SK-N-DZ (cell line): ENCODE data around the gene CTSW.
A peak's percentile ranks its signal among the peaks of the same experiment; 100 is the strongest.

Experiments used
- DNase-seq: peaks from one replicate; pipeline ENCODE4 v3.0.0-alpha.2; 2015; ENCODE audit warnings: low spot score

The CTSW gene

DNA sequence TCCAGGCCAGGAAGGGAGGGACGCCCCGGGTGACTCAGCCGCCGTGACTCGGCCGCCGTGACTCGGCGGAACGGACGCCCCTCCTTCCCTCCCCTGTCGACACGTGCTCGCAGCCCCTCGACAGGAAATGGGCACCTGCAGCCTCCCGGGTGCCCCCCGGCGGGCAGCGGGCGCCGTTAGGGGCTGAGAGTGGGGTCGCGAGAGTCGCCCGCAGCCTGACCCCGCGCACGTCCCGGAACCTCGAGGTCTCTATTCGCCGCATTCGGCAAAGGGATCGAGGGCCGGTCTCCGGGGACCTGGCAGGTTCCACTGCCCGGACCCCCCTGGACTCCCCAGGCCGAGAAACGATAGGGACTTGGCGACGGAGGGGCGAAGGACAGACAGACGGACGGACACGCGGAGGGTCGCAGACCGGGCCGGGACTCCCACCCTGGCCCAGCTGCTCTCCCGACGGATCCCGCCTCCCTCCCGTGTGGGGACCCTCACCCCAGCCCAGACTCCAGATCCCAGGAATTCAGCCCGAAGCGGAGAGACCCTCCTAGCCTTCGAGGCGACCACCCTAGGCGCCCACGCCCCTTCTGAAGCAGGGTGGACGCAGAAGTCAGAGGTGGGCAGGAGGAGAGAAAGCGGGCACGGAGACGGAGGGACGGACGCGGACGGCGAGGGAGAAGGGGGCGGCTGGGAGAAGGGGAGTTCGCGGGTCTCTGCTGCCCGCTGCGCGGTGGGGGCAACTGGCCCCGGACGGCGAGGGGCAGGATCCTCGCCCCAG lies 19.9 kb downstream of the CTSW start:
- DNase-seq, result no peak

DNA sequence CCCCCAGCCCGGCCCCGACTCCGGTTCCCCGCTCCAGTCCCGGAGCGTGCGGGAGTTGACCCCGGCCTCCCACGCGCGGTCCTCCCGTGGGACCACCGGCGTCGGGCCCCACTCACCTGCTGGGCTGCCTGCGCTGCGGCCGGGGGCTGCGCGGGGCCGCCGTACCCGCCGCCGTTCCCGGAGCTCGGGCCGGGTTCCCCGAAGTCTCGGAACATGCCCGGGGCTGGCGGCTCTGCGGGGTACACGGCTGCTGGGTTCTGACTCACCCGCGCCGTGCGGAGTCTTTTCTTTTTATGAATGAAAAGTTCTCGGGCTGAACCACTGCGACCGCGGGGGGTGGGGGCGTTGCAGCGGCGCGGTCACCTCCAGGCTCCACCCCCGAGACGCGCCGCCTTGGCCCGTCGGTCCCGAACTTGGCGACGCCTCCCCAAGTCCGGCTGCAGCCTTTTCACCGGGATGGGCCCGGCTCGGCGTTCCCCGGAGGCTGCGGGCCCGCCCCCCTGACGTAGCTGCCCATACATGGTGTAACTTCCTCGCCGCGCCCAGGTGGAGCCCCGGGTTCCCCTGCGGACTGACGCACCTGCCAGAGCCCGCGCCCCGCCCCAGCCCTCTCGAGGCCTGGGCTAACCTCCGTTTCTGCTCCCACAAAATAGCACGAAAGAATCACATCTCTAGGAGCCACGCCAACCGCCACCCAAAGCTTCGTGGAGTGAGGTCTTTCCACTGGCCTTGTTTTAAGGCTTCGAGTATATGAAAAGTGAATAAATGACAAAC lies 20.7 kb downstream of the CTSW start, which contains the start of gene FOSL1:
FOSL1 (minus strand) TSS at position 264 of the 774 bp plus-strand sequence; CDS start at position 215, 49 bp downstream.
- DNase-seq, result no peak

DNA sequence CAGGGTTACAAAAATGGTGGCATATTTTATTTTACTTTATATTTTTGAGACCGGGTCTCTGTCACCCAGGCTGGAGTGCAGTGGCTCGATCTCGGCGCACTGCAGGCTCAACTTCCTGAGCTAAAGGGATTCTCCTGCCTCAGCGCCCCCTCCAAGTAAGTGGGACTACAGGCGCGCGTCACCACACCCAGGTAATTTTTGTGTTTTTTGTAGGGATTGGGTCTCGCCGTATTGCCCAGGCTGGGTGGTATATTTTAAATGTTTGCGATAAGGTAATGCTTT lies 21.2 kb downstream of the CTSW start:
- DNase-seq, result no peak

DNA sequence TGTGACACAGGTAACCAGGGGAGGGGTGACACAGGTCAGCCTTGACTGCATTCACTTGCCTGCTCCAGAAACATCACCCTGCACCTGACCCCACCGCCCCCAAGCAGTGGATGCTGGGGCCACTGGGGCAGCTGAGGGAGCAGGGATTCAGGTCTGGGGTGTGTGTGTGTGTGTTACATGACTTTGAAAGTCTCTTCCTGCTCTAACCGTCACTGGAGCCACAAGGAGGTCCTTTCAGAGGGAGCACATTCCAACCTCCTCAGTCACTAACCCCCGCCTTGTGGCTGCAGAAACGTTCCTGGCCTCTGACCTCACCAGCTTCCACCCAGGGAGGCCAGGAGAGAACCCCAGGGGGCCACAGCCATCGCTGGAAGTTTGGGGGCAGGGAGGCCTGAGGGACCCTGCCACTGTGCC lies 23.4 kb downstream of the CTSW start:
- DNase-seq, result no peak

DNA sequence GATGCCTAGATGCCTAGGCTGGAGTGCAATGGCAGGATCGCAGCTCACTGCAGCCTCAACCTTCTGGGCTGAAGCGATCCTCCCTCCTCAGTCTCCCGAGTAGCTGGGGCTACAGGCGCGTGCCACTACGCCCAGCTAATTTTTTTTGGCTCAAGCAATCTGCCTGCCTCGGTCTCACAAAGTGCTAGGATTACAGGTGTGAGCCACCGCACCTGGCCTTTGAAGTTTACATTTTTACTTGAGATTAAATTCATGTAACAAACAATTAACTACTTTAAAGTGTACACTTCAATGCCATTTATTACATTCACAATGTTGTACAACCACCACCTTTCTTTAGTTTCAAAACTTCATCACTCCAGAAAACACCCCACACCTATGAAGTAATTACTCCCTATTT lies 24.1 kb downstream of the CTSW start:
- DNase-seq, result no peak

DNA sequence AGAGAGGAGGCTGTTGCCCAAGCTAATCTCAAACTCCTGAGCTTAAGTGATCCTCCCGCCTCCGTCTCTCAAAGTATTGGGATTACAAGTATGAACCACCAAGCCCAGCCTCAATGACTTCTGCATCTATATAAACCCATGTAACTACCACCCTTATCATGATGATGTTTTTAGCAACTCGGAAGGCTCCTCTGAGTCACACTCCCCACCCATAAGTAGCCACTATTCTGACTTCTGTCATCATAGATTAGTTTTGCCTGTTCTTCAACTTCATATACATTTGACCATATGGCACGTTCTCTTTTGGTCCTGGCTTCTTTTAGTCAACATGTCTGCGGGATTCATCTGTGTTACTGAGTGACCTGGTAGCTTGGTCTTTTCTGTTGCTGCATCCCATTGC lies 27.0 kb downstream of the CTSW start:
- DNase-seq, result no peak

DNA sequence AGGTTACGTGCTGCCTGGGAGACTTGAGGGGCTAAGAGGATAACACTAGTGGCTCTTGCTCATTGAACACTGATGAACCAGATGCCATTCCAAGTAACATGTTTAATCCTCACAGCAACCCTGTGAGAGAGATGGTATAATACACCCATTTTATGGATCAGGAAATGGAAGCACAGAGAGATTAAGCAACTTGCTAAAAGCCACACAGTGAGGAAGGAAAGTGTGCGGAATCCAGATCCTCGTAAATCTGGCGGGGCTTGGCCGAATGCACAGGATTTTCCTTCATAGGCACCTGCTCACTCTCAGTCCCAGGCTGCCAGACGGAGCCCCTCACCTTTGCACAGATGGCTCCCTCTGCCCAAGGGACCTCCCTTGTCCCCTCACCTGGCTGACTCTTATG lies 28.2 kb downstream of the CTSW start:
- no peak for DNase-seq

DNA sequence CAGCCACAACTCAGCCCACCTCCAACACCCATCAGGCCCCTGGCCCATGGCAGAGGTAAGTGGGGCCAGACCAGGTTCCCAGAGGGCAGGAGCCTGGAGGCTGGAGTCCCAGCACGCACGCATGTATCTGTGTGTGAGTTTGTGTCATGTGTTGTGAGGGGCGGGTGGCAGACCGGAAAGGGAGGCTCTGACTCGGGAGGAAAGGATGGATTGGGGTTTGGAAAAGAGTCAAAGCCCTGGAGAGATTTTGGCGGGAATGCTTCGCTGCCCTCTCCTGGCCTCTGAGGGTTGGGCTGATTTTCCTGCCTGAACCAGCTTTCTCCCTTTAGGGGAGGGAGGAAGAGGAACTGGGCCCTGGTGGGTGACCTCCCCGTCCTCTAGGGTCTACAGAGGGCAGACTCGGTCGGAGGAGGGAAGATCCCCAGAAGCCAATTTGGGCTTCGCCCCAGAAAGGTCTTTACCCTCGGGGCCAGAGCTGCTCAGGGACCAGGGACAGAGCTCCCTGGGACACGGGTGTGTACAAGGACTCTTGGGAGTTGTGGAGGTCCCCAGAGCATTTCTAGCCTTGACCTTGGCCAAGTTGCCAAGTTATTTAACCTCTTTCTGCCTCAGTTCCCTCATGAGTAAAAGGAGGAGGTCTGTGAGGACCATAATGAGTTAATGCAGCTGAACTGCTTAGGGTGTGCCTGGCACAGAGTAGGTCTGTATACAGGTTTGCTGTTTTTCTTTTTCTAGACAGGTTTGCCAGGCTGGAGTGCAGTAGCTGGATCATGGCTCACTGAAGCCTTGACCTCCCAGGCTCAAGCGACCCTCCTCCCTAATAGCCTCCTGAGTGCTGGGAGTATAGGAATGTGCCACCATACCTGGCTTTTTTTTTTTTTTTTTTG lies 32.3 kb downstream of the CTSW start:
- DNase-seq, result peak; percentile 52

DNA sequence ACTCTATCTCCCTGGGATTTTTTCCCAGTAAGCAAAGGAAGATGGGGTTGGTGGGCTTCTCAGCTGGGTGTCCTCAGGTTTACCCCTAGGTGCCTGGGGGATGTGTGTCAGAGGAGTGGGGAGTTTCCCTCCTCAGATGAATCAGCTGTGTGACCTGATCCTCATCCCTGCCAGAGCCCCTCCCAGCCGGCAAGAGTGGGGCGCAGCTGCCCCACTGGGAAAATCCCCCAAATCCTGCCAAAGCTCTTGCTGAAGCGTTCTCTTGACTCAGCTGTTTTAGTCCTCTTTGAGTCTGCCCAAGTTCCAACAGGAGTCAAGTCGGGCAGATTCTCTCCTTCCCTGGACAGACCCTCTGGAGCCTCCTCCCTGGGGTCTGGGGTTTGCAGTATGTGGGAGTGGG lies 33.2 kb downstream of the CTSW start:
- no peak for DNase-seq

DNA sequence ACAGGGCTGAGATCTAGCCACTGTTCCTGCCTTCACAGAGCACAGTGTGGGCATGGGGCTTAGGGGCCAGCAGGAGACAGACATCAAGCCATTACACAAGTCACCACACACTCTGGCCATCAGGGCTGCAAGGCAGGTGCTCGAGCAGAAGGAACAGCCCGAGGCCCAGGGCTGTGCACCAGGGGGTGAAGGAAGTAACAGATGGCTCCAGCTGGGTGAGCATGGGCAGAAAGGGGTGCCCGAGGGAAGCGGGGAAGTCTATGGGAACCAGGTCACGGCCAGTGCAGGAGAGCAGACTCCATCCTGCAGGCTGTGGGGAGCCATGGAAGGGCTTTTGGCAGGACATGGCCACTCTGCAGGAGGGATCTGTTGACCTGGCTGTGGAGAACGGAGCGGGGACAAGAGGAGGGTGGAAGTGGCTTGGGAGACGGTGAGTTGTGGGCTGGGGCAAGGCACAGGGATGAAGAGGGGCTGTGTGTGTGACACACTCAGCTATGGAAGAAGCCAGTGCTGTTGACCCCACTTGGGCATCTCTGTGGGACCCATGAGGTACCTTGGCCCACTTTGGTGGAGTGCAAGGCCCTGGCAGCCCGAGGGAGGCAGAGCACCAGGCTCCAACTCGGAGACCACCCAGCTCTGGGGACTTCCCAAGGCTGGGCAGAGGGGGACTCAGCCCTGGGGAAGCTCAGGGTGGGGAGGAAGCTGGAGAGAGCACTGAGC lies 35.6 kb downstream of the CTSW start:
- no peak for DNase-seq

DNA sequence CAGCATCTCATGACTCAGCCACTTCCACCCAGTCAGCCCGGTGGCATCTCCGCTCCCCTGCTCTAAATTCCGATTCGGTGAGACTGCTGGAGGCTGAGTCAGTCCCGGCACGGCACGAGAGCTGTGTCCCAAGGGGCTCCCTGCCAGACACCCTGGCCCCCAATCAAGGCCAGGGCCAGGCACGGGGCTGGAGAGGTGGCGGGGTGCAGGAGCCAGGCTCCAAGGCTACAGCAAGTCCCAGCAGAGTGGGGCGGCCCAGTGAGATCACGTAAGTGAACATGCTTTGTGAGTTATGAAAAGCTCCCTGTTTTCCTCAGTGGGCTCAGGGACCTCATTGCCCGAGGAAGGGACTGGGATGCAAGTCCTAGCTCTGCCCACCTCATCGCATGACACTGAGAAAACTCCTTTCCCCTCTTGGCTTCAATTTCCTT lies 36.2 kb downstream of the CTSW start:
- DNase-seq, result no peak

DNA sequence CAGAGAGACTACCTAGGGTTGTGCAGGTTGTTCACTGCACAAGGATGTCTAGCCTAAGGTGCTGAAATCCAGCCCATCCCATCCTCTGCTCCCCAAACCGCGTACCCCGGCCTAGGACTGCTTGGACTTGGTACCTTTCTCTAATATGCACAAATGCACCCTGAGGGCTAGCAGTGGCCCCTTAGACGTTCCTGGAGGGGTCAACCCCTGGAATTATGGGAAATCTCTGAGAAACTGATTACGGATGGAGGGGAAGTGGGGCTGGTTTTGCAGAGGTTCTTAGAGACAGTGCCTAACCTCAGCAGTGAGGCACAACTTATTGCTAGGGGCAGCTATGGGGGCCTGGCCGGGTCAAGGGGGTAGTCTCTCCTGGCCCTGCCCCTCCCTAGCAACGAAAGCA lies 36.8 kb downstream of the CTSW start:
- no peak for DNase-seq

DNA sequence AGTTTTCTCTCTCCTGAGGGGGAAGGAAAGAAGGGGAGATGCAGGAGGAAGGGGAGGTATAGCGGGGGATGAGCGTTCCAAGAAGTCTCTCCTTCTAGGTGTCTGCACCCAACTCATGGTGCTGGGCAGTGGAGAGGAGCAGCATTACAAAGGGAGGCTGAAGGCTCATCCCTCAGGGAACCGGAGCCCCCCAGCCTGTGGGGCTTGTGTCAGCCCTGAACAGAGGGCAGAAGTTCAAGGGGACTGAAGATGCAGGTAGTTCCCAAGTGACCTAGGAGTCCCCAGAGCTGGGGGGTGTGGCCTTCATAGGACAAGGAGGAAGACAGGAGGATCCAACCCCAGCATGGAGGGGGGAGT lies 37.4 kb downstream of the CTSW start:
- DNase-seq, result no peak

DNA sequence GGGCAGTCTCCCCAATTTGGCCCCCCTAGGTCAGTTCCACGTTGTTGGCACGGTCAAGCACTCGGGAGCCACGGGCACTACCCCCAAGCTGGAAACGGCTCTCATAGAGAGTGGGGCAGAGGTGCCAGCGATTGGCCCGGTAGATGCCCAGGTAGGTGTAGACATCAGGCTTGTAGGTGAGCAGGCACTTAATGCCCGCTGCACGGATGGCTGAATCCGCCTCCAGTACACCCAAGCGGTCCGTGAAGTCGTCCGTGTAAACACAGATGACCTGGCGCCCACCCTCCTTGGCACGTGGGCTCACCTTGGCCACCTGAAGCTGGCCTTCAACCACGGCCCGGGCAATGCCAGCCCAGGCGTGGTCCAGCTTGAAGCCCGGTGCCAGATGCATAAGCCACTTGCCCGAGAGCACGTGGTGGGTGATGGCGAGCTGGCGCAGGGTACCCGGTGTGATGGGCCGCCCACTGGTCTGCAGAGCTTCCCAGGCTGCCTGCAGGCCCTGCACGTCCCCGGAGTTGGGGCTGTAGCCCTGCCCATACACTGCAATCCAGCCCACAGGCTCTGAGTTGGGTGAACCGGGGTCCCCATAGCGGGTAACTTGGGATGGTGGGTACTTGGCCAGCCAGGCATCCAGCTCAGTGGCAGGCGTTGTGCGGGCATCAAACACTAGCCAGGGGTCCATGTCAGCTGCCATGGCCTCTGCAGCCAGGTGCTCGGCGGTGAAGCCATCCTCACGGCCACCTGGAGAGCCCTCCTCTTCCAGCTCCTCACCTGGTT lies 38.0 kb downstream of the CTSW start:
- DNase-seq, result no peak

DNA sequence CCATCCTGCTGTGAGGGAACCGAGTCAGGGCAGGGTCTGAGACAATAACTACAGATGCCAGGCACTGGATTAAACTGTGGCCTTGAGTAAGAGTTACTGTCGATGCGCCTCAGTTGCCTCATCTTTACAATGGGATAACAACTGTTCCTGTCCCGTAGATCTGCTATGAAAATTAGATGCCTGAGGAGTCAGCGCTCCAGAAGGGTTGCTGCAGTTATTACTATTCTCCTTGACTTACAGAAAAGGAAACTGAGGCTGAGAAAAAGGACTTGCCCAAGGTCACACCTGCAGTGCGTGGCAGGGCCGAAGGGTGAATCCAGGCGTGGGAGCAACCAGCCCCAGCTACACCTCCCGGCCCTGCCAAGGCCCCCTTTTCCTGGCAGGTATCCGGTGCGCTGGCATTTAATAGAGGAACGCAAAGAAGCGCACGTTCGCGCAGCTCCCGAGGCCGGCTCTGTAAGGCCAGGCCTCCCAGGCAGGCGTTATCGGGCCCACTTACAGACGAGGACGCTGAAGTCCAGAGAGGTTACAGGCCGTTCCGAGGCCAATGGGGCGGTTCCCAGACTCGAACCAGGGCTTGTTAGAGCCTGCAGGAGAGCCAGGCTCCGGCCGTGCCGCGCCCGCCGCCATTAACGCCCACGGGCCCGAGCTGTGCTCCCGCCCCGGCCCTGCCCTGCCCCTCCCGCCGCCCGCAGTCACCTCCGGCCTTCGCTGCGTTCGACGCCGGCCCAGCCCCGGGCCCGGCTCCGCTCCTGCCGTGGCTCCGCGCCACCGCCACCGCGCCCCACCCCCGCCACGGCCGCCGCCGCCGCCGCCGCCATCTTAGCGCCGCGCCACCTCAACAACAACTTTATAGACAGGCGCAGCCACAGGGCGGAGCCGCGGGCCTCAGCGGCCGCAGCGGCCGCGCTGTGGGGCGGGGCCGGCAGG lies 38.8 kb downstream of the CTSW start, which contains the start of gene C11orf68:
C11orf68 (minus strand) TSS at position 852 of the 930 bp plus-strand sequence; CDS start at position 821, 31 bp downstream.
- no peak for DNase-seq

DNA sequence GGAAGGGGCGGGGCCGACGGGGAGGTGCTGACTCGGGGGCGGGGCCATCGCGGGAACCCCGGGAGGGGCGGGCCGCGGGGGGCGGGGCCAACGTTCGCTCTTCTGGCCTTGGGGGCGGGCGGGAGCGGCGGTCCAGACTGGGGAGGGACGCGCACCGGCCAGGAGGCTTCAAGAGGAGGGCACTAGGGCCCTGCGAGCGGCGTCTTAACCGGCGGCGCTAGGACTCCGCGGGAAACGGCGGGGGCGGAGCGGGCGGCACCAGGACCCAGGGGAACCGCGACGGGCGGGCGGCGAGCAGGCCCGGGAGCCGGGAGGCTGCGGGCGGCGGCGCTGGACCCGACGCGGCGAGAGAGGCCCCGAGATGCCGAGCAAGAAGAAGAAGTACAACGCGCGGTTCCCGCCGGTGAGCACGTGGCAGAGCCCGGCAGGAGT lies 39.5 kb downstream of the CTSW start, which contains the start of gene DRAP1:
DRAP1 (plus strand) TSS at position 286 of the 432 bp plus-strand sequence; CDS start at position 362, 76 bp downstream.
- peak; percentile 97 for DNase-seq

DNA sequence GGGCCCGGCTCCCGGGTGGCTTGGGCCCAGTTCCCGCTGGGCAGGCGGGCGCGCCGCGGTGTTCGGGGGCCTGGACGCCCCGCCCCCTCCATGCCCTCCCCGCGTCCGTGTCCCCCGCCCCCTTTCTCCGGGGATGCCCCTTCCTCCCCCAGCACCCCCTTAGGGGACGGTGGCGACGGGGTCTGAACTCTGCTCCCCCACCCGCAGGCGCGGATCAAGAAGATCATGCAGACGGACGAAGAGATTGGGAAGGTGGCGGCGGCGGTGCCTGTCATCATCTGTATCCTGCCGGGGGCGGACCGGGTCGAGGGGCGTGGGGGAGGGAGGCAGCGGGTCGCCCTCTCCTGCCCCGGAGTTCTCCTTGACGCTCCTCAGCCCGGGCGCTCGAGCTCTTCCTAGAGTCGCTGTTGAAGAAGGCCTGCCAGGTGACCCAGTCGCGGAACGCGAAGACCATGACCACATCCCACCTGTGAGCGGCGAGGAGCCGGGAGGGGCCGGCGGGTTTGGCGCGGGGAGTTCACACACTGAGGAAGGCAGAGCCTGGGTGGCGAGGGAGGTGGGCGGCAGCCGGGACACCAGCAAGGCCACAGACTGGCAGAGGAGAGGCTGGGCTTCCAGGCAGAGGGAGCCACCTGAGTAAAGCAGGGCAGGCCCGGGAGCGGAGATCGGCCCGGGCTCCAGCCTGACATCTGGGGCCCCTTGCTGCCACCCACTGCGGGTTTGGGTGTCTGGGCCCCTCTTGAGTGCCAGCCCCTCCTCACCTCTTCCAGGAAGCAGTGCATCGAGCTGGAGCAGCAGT lies 40.1 kb downstream of the CTSW start:
- peak; percentile 39 for DNase-seq

DNA sequence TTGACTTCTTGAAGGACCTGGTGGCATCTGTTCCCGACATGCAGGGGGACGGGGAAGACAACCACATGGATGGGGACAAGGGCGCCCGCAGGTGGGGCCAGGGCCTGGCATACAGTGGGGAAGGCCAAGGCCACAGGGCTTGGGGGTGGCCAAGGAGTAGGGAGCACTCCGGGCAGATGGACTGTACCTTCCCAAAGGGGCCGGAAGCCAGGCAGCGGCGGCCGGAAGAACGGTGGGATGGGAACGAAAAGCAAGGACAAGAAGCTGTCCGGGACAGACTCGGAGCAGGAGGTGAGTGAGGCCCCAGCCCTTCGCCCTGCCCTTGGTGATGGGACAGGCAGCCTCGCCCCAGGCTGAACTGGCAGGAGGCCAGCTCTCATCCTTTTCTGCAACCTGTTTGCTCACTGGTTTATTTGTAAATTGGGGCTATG lies 40.8 kb downstream of the CTSW start:
- DNase-seq, result no peak
